ENCODE results near the gene PWWP2A.
"Not testable (repeated sequence)": the region's sequence is repeated elsewhere in the genome, so short reads cannot be mapped to it uniquely, and the experiment has no call there.

PWWP2A gene

GRCh38 chr5:160071516-160071915 lies 47.7 kb downstream of the PWWP2A start:
- Histone ChIP-seq H3K79me2 (ENCODE audit: insufficient read depth, low read length) (no peaks in the 10 kb centered on the region), H4K20me1 (ENCODE audit: insufficient read depth, low read length) (no peaks in the 10 kb centered on the region), H3K27ac (ENCODE audit: low read depth, low read length, poor library complexity, severe bottlenecking) (no peak overlapping the region), H3K36me3 (ENCODE audit: insufficient read depth, low read length) (no peaks in the 10 kb centered on the region), H3K9me2 (ENCODE audit: low read depth, low read length) (no peaks in the 10 kb centered on the region), H3K4me3 (ENCODE audit: low read depth, low read length, poor library complexity, severe bottlenecking) (no peak overlapping the region), H3K9ac (ENCODE audit: low read length) (no peak overlapping the region), H3F3A (ENCODE audit: insufficient read depth, low read length) (no peaks in the 10 kb centered on the region), H3K27me3 (ENCODE audit: insufficient read depth, low read length) (no peaks in the 10 kb centered on the region), H2AFZ (ENCODE audit: low read length) (no peak overlapping the region), H3K9me3 (ENCODE audit: low read length) (no peaks in the 10 kb centered on the region), H3K4me1 (ENCODE audit: insufficient read depth, low read length, severe bottlenecking) (peaks cover 7% of the 10 kb centered on the region), H3K4me2 (ENCODE audit: low read length) (no peak overlapping the region)
- TF ChIP-seq EZH2 (IDR thresholded peaks at IDR 0.05; ENCODE audit: borderline replicate concordance, low read length) (no peak), CTCF (IDR thresholded peaks at IDR 0.05; ENCODE audit: low read length) (no peak)

- not testable (repeated sequence) for H4K20me1 ChIP-seq (ENCODE audit: insufficient read depth, low read length); H3K4me2 ChIP-seq (ENCODE audit: low read length); H3F3A ChIP-seq (ENCODE audit: insufficient read depth, low read length); H3K9me3 ChIP-seq (ENCODE audit: low read length); H3K27ac ChIP-seq (ENCODE audit: low read depth, low read length, poor library complexity, severe bottlenecking); H3K9ac ChIP-seq (ENCODE audit: low read length); H3K79me2 ChIP-seq (ENCODE audit: insufficient read depth, low read length); H3K9me2 ChIP-seq (ENCODE audit: low read depth, low read length); H3K27me3 ChIP-seq (ENCODE audit: insufficient read depth, low read length); H2AFZ ChIP-seq (ENCODE audit: low read length); H3K4me1 ChIP-seq (ENCODE audit: insufficient read depth, low read length, severe bottlenecking); H3K4me3 ChIP-seq (ENCODE audit: low read depth, low read length, poor library complexity, severe bottlenecking)
- H3K36me3 ChIP-seq (ENCODE audit: insufficient read depth, low read length), result peaks cover 17% of the 10 kb centered on the region; the same call in 1 of the 2 replicates
Measured at GRCh38 chr5:160069120-160069519, 50.1 kb downstream of the PWWP2A start.

GRCh38 chr5:160064995-160065614 lies 54.1 kb downstream of the PWWP2A start:
- H2AFZ ChIP-seq (ENCODE audit: low read length), result no peak overlapping the region
- no peaks in the 10 kb centered on the region for H3K9me3 ChIP-seq (ENCODE audit: low read length)
- no peak overlapping the region for H3K4me2 ChIP-seq (ENCODE audit: low read length)
- TF ChIP-seq EZH2 (IDR thresholded peaks at IDR 0.05; ENCODE audit: borderline replicate concordance, low read length) (no peak), CTCF (IDR thresholded peaks at IDR 0.05; ENCODE audit: low read length) (no peak)
- no peaks in the 10 kb centered on the region for H3F3A ChIP-seq (ENCODE audit: insufficient read depth, low read length)
- no peak overlapping the region for H3K4me3 ChIP-seq (ENCODE audit: low read depth, low read length, poor library complexity, severe bottlenecking)
- H3K9ac ChIP-seq (ENCODE audit: low read length), result no peak overlapping the region
- H3K4me1 ChIP-seq (ENCODE audit: insufficient read depth, low read length, severe bottlenecking), result no peaks in the 10 kb centered on the region
- H3K27ac ChIP-seq (ENCODE audit: low read depth, low read length, poor library complexity, severe bottlenecking), result no peak overlapping the region
- no peaks in the 10 kb centered on the region for H3K79me2 ChIP-seq (ENCODE audit: insufficient read depth, low read length)
- no peaks in the 10 kb centered on the region for H3K27me3 ChIP-seq (ENCODE audit: insufficient read depth, low read length)
- H4K20me1 ChIP-seq (ENCODE audit: insufficient read depth, low read length), result no peaks in the 10 kb centered on the region
- no peaks in the 10 kb centered on the region for H3K9me2 ChIP-seq (ENCODE audit: low read depth, low read length)
- peaks cover 31% of the 10 kb centered on the region; the same call in 1 of the 2 replicates for H3K36me3 ChIP-seq (ENCODE audit: insufficient read depth, low read length)

- Histone ChIP-seq H3F3A (ENCODE audit: insufficient read depth, low read length) (no peaks in the 10 kb centered on the region), H2AFZ (ENCODE audit: low read length) (no peak overlapping the region), H3K79me2 (ENCODE audit: insufficient read depth, low read length) (no peaks in the 10 kb centered on the region), H4K20me1 (ENCODE audit: insufficient read depth, low read length) (no peaks in the 10 kb centered on the region), H3K27me3 (ENCODE audit: insufficient read depth, low read length) (no peaks in the 10 kb centered on the region), H3K4me2 (ENCODE audit: low read length) (no peak overlapping the region), H3K4me3 (ENCODE audit: low read depth, low read length, poor library complexity, severe bottlenecking) (no peak overlapping the region), H3K4me1 (ENCODE audit: insufficient read depth, low read length, severe bottlenecking) (no peaks in the 10 kb centered on the region), H3K9ac (ENCODE audit: low read length) (no peak overlapping the region), H3K9me2 (ENCODE audit: low read depth, low read length) (no peaks in the 10 kb centered on the region), H3K9me3 (ENCODE audit: low read length) (no peaks in the 10 kb centered on the region), H3K27ac (ENCODE audit: low read depth, low read length, poor library complexity, severe bottlenecking) (no peak overlapping the region), H3K36me3 (ENCODE audit: insufficient read depth, low read length) (peaks cover 38% of the 10 kb centered on the region; the same call in 1 of the 2 replicates)
- no peak for TF ChIP-seq CTCF (IDR thresholded peaks at IDR 0.05; ENCODE audit: low read length)
- no peak for TF ChIP-seq EZH2 (IDR thresholded peaks at IDR 0.05; ENCODE audit: borderline replicate concordance, low read length)
Measured at GRCh38 chr5:160064417-160064810, 54.8 kb downstream of the PWWP2A start.
